AG09309 (cell line): Measurements from ENCODE around the gene GALK2.

Source experiments
- DNase-seq: peaks from one replicate; pipeline ENCODE4 v3.0.0-alpha.2; 2010; ENCODE audit warnings: low read depth
- H3K4me3 ChIP-seq: 2 replicates; pipeline ENCODE4 v1.5.1; 2011; ENCODE audit warnings: mild to moderate bottlenecking, low read depth, low read length, moderate library complexity; ENCODE audit not compliant: control insufficient read depth
- TF ChIP-seq, protein P1 (sequence below): IDR thresholded peaks from 2 replicates; pipeline ENCODE4 v1.5.1; 2011; ENCODE audit warnings: mild to moderate bottlenecking, low read depth, low read length, inconsistent platforms; ENCODE audit not compliant: insufficient read depth, control insufficient read depth; ENCODE audit errors: missing control alignments

GALK2 gene

GRCh38 chr15:49148727-49149126 lies 21.3 kb upstream of the GALK2 start:
- DNase-seq, result no peak
- TF ChIP-seq, protein P1, sequence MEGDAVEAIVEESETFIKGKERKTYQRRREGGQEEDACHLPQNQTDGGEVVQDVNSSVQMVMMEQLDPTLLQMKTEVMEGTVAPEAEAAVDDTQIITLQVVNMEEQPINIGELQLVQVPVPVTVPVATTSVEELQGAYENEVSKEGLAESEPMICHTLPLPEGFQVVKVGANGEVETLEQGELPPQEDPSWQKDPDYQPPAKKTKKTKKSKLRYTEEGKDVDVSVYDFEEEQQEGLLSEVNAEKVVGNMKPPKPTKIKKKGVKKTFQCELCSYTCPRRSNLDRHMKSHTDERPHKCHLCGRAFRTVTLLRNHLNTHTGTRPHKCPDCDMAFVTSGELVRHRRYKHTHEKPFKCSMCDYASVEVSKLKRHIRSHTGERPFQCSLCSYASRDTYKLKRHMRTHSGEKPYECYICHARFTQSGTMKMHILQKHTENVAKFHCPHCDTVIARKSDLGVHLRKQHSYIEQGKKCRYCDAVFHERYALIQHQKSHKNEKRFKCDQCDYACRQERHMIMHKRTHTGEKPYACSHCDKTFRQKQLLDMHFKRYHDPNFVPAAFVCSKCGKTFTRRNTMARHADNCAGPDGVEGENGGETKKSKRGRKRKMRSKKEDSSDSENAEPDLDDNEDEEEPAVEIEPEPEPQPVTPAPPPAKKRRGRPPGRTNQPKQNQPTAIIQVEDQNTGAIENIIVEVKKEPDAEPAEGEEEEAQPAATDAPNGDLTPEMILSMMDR, result no peak
- H3K4me3 ChIP-seq, result no peak overlapping the region

- DNase-seq, result no peak
- TF ChIP-seq, protein P1, result no peak
- no peak overlapping the region for H3K4me3 ChIP-seq
These were observed 18.2 kb upstream of the GALK2 start for GRCh38 chr15:49151831-49152230.

DNA sequence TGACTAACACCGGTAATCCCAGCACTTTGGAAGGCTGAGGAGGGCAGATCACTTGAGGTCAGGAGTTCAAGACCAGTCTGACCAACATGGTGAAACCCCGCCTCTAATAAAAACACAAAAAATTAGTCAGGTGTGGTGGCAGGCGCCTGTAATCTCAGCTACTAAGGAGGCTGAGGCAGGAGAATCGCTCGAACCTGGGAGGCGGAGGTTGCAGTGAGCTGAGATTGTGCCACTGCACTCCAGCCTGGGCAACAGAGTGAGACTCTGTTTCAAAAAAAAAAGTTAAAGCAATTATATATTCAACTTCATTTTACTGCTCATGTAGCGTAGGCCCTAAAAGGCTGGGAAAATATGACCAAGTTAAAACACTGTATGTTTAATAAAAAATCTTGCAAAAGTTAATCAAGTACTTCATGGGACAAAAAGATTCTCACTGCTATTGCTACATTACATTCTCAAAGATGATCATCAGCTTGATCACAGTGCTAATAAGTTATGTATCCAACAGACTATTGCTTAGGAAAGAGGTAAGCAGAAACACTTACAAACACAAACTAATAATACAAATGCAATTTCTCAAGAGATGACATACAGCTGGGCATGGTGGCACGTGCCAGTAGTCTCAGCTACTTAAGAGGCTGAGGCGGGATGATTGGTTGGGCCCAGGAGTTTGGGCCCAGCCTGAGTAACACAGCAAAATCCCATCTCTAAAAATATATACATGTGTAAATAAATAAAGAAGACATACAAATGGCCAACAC lies 17.3 kb upstream of the GALK2 start:
- TF ChIP-seq, protein P1, result no peak
- H3K4me3 ChIP-seq, result no peak overlapping the region
- DNase-seq, result no peak

- TF ChIP-seq, protein P1, result no peak
- H3K4me3 ChIP-seq, result peak overlapping the region; percentile 61
- DNase-seq, result no peak
These were observed 15.7 kb upstream of the GALK2 start for GRCh38 chr15:49154359-49154758.

GRCh38 chr15:49154799-49155109 lies 15.3 kb upstream of the GALK2 start:
- no peak for DNase-seq
- H3K4me3 ChIP-seq, result peak overlapping the region; percentile 61
- TF ChIP-seq, protein P1, result no peak

- DNase-seq, result peak; percentile 97
- TF ChIP-seq, protein P1, result no peak
- peak within 1 kb of the TSS; percentile 61 for H3K4me3 ChIP-seq
These were observed 14.8 kb upstream of the GALK2 start, which contains the start of gene COPS2 for GRCh38 chr15:49155110-49155833. TSS of gene COPS2 (minus strand) at chr15:49155599. CDS start at chr15:49155578, 21 bp downstream.
